ENCODE results near the gene C1orf21.

Gene C1orf21

DNA sequence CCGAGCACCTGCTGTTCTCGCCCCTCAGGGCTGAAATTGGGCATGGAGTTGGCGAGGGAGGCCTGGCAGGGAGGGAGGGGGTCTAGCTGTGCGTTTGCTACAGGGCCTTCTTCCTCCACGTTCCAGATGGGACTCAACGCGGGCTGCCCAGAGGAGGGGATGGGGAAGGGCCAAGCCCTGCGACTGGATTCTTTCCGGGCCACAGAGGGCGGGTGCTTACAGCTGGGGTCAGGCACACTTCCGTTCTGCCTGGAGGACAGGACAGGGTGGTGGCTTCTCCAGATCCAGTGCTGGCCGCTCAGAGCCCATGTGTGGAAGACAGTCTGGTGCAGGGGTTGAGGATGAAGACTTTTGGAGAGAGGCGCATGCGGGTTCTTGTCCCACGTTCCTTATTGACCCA, 277.8 kb downstream of the C1orf21 start:
- no peak for DNase-seq

DNA sequence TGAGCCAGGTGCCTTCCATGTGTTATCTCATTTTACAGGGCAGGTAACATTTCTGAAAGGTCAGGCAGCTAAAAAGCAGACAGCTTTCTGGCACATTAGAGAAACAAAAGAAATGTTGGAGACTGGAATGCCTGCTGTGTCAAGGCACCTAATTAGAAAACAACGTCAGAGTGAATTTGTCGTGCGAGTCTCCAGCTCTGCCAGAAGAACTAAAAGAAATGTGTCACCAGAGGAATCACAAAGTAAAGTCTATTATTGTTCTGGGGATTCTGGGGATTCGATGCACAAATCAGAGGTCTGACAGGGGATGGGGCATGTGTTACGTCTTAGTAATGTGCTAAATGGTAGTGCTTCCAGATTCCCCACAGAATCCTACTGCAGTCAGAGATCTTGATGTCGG, 278.5 kb downstream of the C1orf21 start:
- DNase-seq: no peak

DNA sequence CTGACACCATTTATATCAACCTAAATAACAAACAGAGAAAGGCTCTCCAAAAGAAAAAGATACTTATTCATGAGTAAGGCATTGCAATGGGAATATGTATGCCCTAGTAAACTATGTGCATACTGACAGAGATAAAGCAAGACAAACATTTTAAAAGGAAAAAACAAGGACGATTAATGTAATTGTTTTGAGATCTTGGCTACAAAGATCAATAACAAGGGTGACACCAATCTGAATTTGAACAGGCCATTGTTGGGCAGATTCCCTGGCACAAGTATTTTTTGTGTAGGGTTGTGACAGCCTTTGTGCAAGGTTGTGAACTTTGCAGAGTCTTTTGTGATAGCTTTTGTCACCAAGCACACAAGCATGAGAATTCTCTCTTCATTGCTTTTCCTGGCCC, 282.6 kb downstream of the C1orf21 start:
- no peak for DNase-seq

DNA sequence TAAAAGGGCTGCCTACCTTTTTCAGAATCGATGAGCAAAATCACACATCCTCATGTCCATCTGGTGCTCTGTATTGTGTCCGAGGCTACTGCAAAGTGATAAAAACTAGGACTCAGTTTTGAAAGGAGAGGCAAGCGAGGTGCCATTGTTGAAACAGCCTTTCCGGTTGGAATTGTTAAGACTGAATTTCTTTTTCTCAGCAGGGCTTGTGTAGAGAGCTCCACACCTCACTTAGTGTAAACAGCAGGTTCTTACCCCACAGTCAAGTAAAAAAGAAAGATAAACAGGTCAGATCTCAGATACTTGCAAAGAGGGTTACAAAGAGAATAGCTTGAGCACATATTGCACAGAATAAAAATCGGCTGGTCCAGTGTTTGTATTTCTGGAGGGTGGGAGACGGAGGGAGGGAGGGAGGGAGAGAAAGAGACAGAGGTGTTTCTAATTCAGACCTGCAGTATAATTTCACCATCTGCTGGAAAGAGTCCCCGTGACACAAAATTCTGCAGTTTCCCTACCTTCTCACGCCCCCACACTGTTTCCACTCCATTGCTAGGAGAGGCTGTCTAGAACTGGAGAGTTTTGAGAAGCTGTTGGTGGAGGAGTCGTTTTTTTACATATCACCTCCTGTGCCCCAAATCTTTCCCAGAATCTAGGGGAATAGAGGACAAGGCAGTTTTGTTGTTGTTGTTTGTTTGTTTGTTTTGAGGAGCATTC, 285.3 kb downstream of the C1orf21 start:
- no peak for DNase-seq

DNA sequence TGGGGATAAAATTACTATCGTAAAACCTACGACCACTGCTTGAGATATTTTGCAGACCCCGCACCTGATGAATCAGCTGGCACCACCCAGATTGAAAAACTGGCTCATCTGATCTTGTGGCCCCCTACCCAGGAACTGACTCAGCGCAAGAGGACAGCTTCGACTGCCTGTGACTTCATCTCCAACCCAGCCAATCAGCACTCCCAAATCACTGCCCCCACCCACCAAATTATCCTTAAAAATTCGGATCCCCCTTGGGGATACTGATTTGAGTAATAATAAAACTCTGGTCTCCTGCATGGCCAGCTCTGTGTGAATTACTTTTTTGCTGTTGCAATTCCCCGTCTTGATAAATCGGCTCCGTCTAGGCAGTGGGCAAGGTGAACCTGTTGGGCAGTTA, 286.5 kb downstream of the C1orf21 start:
- no peak for DNase-seq

DNA sequence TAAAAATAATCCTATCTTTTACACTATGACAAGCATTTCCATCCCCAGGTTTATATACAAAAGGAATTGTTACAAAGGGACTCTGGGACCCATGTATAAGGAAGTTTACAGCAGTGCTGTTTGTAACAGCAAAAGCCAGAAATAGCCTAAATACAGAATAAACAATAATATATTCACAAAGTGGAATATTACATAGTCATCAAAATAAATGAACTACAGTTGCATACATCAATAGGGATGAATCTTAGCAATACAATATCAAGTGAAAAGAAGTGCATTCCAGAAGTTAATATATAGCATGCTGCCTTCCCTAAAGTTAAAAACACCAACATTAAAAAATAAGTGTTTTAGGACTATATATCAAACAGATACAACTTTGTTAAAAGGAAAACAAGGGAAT, 290.5 kb downstream of the C1orf21 start:
- DNase-seq: no peak

Measured in fibroblast of skin of scalp (primary cell).